Choroid plexus epithelial cell (primary cell): ENCODE results near the gene HEPACAM2.

Experiments
- DNase-seq: peaks from one replicate; pipeline ENCODE4 v3.0.0-alpha.2; 2010; ENCODE audit warnings: low read depth
- H3K4me3 ChIP-seq: 2 replicates; pipeline ENCODE4 v1.5.1; 2011; ENCODE audit warnings: low read depth, mild to moderate bottlenecking, control low read depth, low read length, moderate library complexity
- TF ChIP-seq, protein P1 (sequence below): conservative IDR thresholded peaks from 2 replicates; pipeline ENCODE4 v1.5.1; 2011; ENCODE audit warnings: low read depth, mild to moderate bottlenecking, control low read depth, inconsistent platforms, low read length, moderate library complexity

Gene HEPACAM2

DNA sequence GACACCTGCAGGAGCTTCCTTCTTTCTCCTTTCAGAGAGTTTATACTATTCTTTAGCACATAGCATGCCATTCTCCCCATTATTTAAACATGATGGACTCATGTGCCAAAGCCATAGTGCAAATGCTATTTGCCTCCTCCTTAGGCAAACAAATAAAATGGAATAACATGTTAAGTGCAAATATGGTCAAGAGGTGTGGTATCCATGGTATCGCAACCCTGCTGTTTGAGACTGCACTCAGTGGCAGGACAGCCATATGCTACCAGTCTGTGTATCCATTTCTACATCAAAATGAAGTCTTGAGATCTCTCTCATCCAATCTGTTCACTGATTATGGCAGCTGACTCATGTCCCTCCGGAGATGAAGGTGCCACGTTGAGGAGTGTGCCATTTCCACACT lies 22.8 kb downstream of the HEPACAM2 start:
- H3K4me3 ChIP-seq = no peak overlapping the region
- DNase-seq = no peak
- TF ChIP-seq, protein P1, sequence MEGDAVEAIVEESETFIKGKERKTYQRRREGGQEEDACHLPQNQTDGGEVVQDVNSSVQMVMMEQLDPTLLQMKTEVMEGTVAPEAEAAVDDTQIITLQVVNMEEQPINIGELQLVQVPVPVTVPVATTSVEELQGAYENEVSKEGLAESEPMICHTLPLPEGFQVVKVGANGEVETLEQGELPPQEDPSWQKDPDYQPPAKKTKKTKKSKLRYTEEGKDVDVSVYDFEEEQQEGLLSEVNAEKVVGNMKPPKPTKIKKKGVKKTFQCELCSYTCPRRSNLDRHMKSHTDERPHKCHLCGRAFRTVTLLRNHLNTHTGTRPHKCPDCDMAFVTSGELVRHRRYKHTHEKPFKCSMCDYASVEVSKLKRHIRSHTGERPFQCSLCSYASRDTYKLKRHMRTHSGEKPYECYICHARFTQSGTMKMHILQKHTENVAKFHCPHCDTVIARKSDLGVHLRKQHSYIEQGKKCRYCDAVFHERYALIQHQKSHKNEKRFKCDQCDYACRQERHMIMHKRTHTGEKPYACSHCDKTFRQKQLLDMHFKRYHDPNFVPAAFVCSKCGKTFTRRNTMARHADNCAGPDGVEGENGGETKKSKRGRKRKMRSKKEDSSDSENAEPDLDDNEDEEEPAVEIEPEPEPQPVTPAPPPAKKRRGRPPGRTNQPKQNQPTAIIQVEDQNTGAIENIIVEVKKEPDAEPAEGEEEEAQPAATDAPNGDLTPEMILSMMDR = no peak

DNA sequence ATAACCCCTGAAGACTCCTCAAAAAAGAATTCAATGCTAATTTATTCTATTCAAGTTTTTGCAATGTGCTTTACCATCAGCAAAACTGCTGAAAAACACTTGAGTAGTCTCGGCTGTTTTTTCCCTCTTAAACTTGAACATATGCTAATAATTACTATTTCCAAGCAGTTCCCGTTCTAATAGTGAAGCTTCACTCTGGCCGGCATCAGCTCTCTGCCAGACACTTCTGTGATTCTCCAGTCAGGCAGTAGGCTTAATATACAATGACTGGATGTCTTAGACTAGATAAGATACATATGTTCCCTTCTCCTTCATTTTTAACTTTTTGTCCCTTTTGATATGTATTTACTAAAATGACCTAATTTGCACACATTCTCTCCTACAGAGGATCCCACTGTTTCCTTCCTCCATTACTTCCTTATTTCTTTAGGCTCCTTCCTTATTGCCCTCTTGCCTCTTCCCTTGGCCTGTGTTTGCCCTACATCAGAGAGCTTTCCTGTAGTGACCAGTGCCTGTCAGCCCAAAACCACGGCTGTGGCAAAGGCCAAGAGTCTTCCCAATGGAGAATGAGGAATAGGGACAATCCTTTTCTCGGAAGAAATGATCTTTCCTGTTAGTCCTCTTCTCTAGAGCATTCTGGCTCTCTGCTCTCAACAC lies 23.5 kb downstream of the HEPACAM2 start:
- no peak for DNase-seq
- H3K4me3 ChIP-seq = no peak overlapping the region
- TF ChIP-seq, protein P1 = no peak

DNA sequence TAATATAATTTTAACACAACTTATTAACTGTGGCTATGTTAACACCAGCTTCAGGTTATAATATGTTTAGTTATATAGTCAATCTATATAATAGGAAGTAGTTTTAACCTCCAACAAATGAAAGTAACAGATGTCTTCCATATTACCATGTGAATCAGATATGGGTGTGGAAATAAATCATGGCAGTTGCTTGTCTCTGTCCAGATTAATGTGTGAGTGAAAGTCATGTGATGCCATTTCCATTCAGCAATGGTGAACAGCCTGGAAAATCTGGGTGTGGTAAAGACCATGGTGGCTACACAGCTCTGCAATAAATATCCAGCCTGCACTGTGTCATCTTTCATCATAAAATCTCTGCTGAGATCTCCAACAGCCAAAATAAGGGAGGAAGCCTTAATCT lies 27.8 kb downstream of the HEPACAM2 start:
- TF ChIP-seq, protein P1 = no peak
- no peak overlapping the region for H3K4me3 ChIP-seq
- no peak for DNase-seq

DNA sequence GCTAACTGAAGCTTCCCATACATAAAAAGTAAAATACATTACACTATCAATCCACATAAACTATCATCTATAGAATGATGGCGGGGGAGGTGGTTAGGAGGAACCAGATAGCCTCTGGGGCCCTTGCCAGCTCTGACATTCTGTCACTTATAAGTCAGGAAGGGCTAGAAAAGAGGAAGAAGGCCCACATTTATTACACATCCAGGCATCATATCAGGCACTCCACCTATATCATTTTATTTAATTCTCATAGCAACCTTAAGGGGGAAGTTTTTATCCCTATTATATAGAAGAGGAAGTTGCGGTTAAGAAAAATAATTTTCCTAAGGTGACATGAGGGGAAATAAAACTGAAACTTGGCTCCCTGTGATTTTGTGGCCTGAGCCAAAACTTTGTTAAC lies 29.9 kb downstream of the HEPACAM2 start:
- TF ChIP-seq, protein P1 = no peak
- no peak overlapping the region for H3K4me3 ChIP-seq
- no peak for DNase-seq

DNA sequence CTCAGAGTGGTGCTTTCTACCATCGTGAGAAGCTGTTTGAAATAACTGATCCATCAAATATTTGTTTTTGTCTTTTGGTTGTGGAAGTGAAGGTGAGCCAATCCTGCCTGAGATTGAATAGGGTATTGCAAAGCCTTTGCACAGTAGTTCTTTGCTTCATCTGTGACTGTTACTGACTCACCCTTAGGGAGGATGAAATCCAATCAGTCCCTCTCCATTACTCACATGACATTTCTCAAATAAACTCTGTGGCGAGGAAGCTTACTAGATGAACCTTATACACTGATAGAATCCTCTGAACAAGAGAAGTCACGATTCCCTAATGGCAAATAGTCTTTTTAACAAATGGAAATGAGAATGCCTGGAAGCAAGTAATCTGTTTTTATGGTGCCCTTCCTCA lies 31.9 kb downstream of the HEPACAM2 start:
- H3K4me3 ChIP-seq = no peak overlapping the region
- DNase-seq = peak; percentile 31
- TF ChIP-seq, protein P1 = no peak

DNA sequence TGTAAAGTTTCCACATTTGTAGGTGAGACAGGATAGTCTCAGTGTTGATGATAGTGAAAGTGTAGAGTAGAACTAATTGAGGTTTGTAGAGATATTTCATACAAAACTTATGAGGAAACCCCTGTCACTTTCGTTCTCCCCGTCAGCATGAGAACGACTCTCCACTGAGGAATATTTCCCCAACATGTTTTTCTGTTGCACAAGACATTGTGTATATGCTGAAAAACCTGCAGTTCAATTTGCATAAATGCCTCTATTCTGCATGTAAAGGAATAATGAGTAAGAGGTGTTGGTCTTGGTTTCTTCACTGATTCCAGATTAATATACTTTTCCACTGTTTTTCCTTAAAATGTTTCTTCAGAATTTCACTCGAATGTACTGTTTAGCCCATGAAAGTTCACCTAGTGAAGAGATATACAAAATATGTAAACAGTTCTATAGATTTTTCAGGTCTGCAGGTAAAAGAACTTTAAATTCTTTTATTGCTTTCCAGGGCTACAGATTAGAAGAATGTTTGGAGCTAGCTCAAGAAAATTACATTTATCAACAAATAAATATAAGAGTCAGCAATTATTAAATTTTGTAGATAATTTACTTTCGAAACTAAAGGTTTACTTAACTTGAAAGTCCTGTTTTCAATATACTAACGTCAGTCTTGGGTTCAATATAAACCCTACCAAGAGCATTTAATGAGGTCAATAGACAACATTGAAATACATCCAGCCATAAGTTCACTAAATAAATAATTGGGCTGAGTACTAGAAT lies 37.2 kb downstream of the HEPACAM2 start:
- TF ChIP-seq, protein P1 = no peak
- no peak for DNase-seq
- H3K4me3 ChIP-seq = no peak overlapping the region
